DOHH2 (cell line): ENCODE data around the gene JUN.

Source experiments
- H3F3A ChIP-seq: fragments of 200-600 bp; sonication (generic), shearing (Covaris generic); 2 replicates; pipeline ENCODE4 v1.6.0; 2016; ENCODE audit warnings: antibody characterized with exemption, mild to moderate bottlenecking; ENCODE audit not compliant: control insufficient read depth, insufficient read depth
- H3K27ac ChIP-seq: fragments of 200-600 bp; sonication (generic); 2 replicates; pipeline ENCODE4 v1.5.1; 2014; ENCODE audit warnings: low read depth, mild to moderate bottlenecking, low read length, moderate library complexity
- H3K27me3 ChIP-seq: fragments of 200-600 bp; sonication (generic); 2 replicates; pipeline ENCODE4 v1.6.1; 2014; ENCODE audit warnings: mild to moderate bottlenecking, low read length, mixed read lengths; ENCODE audit not compliant: control insufficient read depth
- H3K36me3 ChIP-seq: fragments of 200-600 bp; sonication (generic); 2 replicates; pipeline ENCODE4 v1.6.1; 2014; ENCODE audit warnings: mild to moderate bottlenecking, low read length, moderate library complexity, mixed read lengths; ENCODE audit not compliant: control insufficient read depth
- H3K4me1 ChIP-seq: fragments of 200-600 bp; sonication (generic); 2 replicates; pipeline ENCODE4 v1.6.1; 2014; ENCODE audit warnings: mild to moderate bottlenecking, low read length, mixed read lengths; ENCODE audit not compliant: control insufficient read depth
- H3K4me2 ChIP-seq: fragments of 200-600 bp; sonication (generic); 2 replicates; pipeline ENCODE4 v1.6.0; 2014; ENCODE audit warnings: mild to moderate bottlenecking, low read length, moderate library complexity
- H3K4me3 ChIP-seq: fragments of 200-600 bp; sonication (generic); 2 replicates; pipeline ENCODE4 v1.5.1; 2014; ENCODE audit warnings: mild to moderate bottlenecking, low read length, mixed read lengths
- H3K79me2 ChIP-seq: fragments of 200-600 bp; sonication (generic); 2 replicates; pipeline ENCODE4 v1.6.1; 2014; ENCODE audit warnings: mild to moderate bottlenecking, low read length, mixed read lengths; ENCODE audit not compliant: control insufficient read depth
- H3K9me2 ChIP-seq: fragments of 200-600 bp; sonication (generic); replicated peaks from 2 replicates; pipeline ENCODE4 v1.6.1; 2014; ENCODE audit warnings: mild to moderate bottlenecking, low read length, mixed read lengths; ENCODE audit not compliant: control insufficient read depth
- H3K9me3 ChIP-seq: fragments of 200-600 bp; sonication (generic); 2 replicates; pipeline ENCODE4 v1.6.1; 2014; ENCODE audit warnings: antibody characterized with exemption, low read length, mixed read lengths; ENCODE audit not compliant: control insufficient read depth, insufficient read depth
- H4K20me1 ChIP-seq: fragments of 200-600 bp; sonication (generic); 2 replicates; pipeline ENCODE4 v1.6.0; 2014; ENCODE audit warnings: low read depth, mild to moderate bottlenecking, antibody characterized with exemption, low read length, moderate library complexity; ENCODE audit not compliant: control insufficient read depth, insufficient read depth
- CTCF ChIP-seq: fragments of 200-600 bp; sonication (generic); IDR thresholded peaks from one replicate; pipeline ENCODE4 v1.5.1; 2014; ENCODE audit warnings: antibody characterized with exemption, mild to moderate bottlenecking, low read depth, low read length; ENCODE audit not compliant: poor library complexity, severe bottlenecking
- EZH2phosphoT487 ChIP-seq: fragments of 200-600 bp; sonication (generic); IDR thresholded peaks from 2 replicates; pipeline ENCODE4 v1.6.1; 2017; ENCODE audit warnings: borderline replicate concordance, mild to moderate bottlenecking, antibody characterized with exemption, low read length, moderate library complexity, mixed read lengths

Gene JUN

DNA sequence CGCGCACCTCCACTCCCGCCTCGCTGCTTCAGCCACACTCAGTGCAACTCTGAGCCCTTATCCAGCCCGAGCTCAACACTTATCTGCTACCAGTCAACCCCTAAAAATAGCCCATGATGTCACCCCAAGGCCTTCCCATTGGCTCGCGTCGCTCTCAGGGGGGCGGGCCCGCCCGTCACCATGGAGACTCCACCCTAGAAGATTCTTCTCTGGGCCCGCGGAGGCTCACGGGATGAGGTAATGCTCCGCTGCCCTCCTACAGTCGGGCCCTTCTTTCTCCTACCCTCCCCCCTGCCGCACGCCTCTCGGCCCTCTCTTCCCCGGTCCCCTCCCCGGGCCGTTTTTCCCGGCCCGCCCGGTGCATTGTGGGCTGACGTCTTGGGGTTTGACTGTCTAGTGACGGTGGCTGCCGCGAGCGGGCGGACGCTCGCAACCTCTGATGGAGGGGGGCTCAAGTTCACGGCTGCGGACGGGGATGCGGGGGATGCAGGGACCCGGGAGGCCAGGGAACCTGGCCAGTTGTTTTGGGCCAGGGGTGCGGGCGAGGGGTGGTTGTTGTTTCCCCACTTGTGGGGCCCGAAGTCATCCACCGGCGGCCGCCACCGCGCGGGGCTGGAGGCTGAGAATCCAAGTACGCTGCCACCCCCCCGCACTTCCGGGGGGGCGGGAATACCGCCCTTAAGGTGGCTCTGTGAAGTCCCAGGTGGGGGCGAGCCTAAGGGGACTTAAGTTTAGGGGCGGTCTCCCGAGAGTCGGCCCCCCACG is at the start of gene JUN:
JUN (minus strand) TSS at position 55 of the 765 bp plus-strand sequence. CDS start 977 bp downstream, outside the sequence.
- peaks cover 9% of the 10 kb centered on the region; the same call in 1 of the 2 replicates for H4K20me1 ChIP-seq
- H3K27me3 ChIP-seq, result peaks cover 32% of the 10 kb centered on the region
- peaks cover 8% of the 10 kb centered on the region for H3F3A ChIP-seq
- H3K4me3 ChIP-seq, result peak within 1 kb of the TSS; percentile 83
- H3K9me2 ChIP-seq, result no peaks in the 10 kb centered on the region
- no peaks in the 10 kb centered on the region for H3K36me3 ChIP-seq
- peaks cover 5% of the 10 kb centered on the region; the same call in 1 of the 2 replicates for H3K79me2 ChIP-seq
- 0 out of 2 replicates have a peak, but pooled peaks cover 2% of the 10 kb centered on the region for H3K9me3 ChIP-seq
- peaks cover 26% of the 10 kb centered on the region for H3K4me1 ChIP-seq
- no peak for TF ChIP-seq CTCF
- TF ChIP-seq EZH2phosphoT487, result peak; percentile 36; the same call in 1 of the 2 replicates
- H3K4me2 ChIP-seq, result peak within 1 kb of the TSS; percentile 98
- H3K27ac ChIP-seq, result peak within 1 kb of the TSS; percentile 79

GRCh38 chr1:58833166-58833565 is 49.3 kb upstream of the JUN start:
- Histone ChIP-seq H4K20me1 (no peaks in the 10 kb centered on the region), H3K4me2 (no peak overlapping the region), H3K9me2 (no peaks in the 10 kb centered on the region), H3K4me3 (no peak overlapping the region), H3K79me2 (no peaks in the 10 kb centered on the region), H3K36me3 (no peaks in the 10 kb centered on the region), H3K9me3 (no peaks in the 10 kb centered on the region), H3K27me3 (peaks cover 2% of the 10 kb centered on the region; the same call in 1 of the 2 replicates), H3K27ac (no peak overlapping the region), H3F3A (no peaks in the 10 kb centered on the region), H3K4me1 (no peaks in the 10 kb centered on the region)
- TF ChIP-seq CTCF, result no peak

GRCh38 chr1:58830291-58830690 is 46.4 kb upstream of the JUN start:
- no peak overlapping the region for H3K4me3 ChIP-seq
- H3K9me3 ChIP-seq, result peaks cover 8% of the 10 kb centered on the region; the same call in 1 of the 2 replicates
- H3K9me2 ChIP-seq, result no peaks in the 10 kb centered on the region
- H3K4me2 ChIP-seq, result no peak overlapping the region
- no peaks in the 10 kb centered on the region for H3F3A ChIP-seq
- TF ChIP-seq CTCF, result no peak
- H3K27ac ChIP-seq, result no peak overlapping the region
- no peaks in the 10 kb centered on the region for H4K20me1 ChIP-seq
- H3K79me2 ChIP-seq, result no peaks in the 10 kb centered on the region
- H3K36me3 ChIP-seq, result no peaks in the 10 kb centered on the region
- H3K27me3 ChIP-seq, result no peaks in the 10 kb centered on the region; the same call in 1 of the 2 replicates
- H3K4me1 ChIP-seq, result no peaks in the 10 kb centered on the region
